ENCODE results near the gene TENT4B. TPM values are rescaled to one million over a fixed set of nuclear protein-coding genes. Genes with fewer than 3 reads are reported as not detected.

TENT4B gene
- total RNA-seq, 1 donor from 2014 or later: 13.2 TPM

DNA sequence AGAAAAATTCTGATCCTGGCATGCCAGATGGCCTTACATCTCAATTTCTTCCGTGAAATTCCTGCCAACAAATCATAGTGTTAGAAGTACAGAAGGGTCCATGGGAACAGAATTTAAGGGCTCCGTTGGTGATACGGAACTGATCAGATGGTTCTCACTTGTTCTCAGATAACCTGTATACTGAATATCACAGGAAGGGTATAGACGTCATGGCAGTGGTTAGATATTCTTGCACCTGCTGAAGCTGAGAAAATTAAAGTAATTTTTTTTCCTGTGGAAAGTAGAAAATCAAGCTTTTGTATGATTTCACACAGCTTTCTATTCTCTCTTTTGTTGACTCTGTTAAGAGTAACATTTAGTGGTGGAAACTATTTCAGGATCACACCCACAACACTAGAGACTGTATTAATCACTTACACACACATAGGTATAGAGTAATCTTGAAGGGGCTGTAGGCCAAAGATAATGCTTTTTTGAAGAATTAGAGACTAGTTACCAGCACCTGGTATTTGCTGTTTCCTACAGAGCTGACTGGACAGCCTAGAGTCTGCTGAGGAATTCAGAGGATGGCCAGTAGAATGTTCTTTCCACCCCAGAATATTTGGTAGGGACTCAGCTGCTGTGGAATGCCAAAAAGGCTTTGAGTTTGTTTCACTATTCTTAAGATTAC lies 7.5 kb downstream of the TENT4B start:
- Mint-ChIP-seq H3K9me3 (no peaks in the 10 kb centered on the region), H3K4me3 (no peak overlapping the region), H3K36me3 (ENCODE audit: low read depth) (peaks cover 9% of the 10 kb centered on the region), H3K27ac (no peak overlapping the region), H3K27me3 (no peaks in the 10 kb centered on the region), H3K4me1 (peaks cover 62% of the 10 kb centered on the region)
- intact Hi-C loops (cut with micrococcal nuclease): no loop called here
- ATAC-seq (ENCODE audit: low read depth) (no peak), DNase-seq (no peak)
- TF ChIP-seq, protein P1, sequence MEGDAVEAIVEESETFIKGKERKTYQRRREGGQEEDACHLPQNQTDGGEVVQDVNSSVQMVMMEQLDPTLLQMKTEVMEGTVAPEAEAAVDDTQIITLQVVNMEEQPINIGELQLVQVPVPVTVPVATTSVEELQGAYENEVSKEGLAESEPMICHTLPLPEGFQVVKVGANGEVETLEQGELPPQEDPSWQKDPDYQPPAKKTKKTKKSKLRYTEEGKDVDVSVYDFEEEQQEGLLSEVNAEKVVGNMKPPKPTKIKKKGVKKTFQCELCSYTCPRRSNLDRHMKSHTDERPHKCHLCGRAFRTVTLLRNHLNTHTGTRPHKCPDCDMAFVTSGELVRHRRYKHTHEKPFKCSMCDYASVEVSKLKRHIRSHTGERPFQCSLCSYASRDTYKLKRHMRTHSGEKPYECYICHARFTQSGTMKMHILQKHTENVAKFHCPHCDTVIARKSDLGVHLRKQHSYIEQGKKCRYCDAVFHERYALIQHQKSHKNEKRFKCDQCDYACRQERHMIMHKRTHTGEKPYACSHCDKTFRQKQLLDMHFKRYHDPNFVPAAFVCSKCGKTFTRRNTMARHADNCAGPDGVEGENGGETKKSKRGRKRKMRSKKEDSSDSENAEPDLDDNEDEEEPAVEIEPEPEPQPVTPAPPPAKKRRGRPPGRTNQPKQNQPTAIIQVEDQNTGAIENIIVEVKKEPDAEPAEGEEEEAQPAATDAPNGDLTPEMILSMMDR (IDR thresholded peaks at IDR 0.05): no peak
- ChIA-PET CTCF (interaction anchor here (0.9 to 1.1 kb wide), 2 partner anchors 11 to 195 kb away, joined by 3 to 4 read pairs; no protein-coding TSS in a partner anchor), POLR2A (interaction anchor here (1.0 kb wide), 1 partner anchor 34 kb away, joined by 4 read pairs; no protein-coding TSS in a partner anchor)

DNA sequence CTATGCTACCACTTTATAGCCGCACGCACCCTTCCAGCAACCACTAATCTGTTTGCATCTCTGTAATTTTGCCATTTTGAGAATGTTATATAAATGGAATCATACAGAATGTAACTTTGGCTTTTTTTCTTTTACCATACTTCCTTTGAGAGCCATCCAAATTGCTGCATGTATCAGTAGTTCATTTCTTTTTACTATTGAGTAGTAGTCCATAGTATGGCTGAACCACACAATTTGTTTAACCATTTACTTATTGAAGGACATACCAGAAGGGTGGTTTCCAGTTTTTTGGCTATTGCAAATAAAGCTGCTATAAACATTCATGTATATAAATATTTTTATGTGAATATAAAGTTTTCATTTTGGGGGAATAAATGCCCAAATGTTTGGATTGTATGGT lies 8.8 kb downstream of the TENT4B start:
- Mint-ChIP-seq H3K4me3 (no peak overlapping the region), H3K27ac (peak overlapping the region; percentile 6), H3K27me3 (no peaks in the 10 kb centered on the region), H3K36me3 (ENCODE audit: low read depth) (peaks cover 9% of the 10 kb centered on the region), H3K9me3 (no peaks in the 10 kb centered on the region), H3K4me1 (peaks cover 56% of the 10 kb centered on the region)
- DNase-seq (no peak), ATAC-seq (ENCODE audit: low read depth) (no peak)
- ChIA-PET CTCF (interaction anchor here (0.6 kb wide), 1 partner anchor 136 kb away, joined by 4 read pairs; no protein-coding TSS in a partner anchor), POLR2A (interaction anchor here (1.0 kb wide), 1 partner anchor 33 kb away, joined by 4 read pairs; no protein-coding TSS in a partner anchor)
- TF ChIP-seq, protein P1 (IDR thresholded peaks at IDR 0.05): no peak
- intact Hi-C loops (cut with micrococcal nuclease): no loop called here

DNA sequence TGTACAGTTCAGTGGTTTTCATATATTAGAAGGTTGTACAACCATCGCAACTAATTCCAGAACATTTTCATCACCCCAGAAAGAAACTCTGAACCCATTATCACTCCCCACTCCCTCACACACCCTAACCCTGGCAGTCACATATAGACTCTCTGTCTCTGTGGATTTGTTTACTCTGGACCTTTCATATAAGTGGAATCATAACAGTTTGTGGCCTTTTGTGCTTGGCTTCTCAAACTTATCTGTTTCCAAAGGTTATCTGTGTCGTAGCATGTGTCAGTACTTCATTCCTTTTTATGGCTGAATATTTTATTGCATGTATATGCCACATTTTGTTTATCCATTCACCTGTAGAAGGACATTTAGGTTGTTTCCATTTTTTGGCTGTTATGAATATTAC lies 12.4 kb downstream of the TENT4B start:
- intact Hi-C loops (cut with micrococcal nuclease): no loop called here
- Mint-ChIP-seq H3K4me3 (no peak overlapping the region), H3K27me3 (no peaks in the 10 kb centered on the region), H3K9me3 (no peaks in the 10 kb centered on the region), H3K36me3 (ENCODE audit: low read depth) (peaks cover 3% of the 10 kb centered on the region), H3K27ac (no peak overlapping the region), H3K4me1 (peaks cover 56% of the 10 kb centered on the region)
- ATAC-seq (ENCODE audit: low read depth): no peak
- TF ChIP-seq, protein P1 (IDR thresholded peaks at IDR 0.05): no peak
- ChIA-PET CTCF (no interaction called here), POLR2A (no interaction called here)
- DNase-seq: no peak

DNA sequence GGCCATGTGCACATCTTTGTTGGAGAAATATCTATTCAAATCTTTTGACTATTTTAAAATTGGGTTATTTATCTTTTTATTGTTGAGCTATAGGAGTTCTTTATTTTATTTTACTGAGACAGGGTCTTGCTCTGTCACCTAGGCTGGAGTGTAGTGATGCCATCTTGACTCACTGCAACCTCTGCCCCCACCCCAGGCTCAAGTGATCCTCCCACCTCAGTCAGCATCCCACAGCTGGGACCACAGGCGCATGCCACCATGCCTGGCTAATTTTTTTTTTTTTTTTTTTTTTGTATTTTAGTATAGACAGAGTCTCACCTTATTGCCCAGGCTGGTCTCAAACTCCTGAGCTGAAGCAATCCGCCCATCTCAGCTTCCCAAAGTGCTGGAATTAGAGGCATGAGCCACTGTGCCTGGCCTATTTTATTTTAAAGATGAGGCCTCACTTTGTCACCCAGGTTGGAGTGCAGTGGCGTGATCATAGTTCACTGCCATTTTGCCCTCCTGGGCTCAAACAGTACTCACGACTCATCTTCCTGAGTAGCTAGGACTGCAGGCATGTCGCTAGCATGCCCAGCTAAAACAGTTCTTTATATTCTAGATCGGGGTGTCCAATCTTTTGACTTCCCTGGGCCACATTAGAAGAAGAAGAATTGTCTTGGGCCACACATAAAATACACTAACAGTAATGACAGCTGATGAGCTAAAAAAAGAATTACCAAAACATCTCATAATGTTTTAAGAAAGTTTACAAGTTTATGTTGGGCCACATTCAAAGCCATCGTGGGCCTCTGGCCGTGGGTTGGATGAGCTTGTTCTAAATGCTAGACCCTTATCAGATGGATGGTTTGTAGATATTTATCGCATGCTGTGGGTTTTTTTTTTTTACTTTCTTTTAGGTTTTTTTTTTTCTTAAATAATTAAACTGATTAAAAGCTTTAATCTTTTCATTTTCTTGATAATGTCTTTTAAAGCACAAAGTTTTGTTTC lies 13.7 kb downstream of the TENT4B start:
- no peak overlapping the region for H3K27ac Mint-ChIP-seq
- peaks cover 47% of the 10 kb centered on the region for H3K4me1 Mint-ChIP-seq
- H3K27me3 Mint-ChIP-seq: no peaks in the 10 kb centered on the region
- DNase-seq (no peak), ATAC-seq (ENCODE audit: low read depth) (no peak)
- H3K4me3 Mint-ChIP-seq: no peak overlapping the region
- CTCF ChIA-PET: interaction anchor here (0.6 kb wide), 1 partner anchor 51 kb away, joined by 5 read pairs; no protein-coding TSS in a partner anchor
- intact Hi-C loops (cut with micrococcal nuclease): no loop called here
- peaks cover 3% of the 10 kb centered on the region for H3K36me3 Mint-ChIP-seq (ENCODE audit: low read depth)
- POLR2A ChIA-PET: interaction anchor here (0.6 to 0.7 kb wide), 3 partner anchors 11 to 75 kb away, joined by 3 to 5 read pairs (median 3); no protein-coding TSS in a partner anchor
- TF ChIP-seq, protein P1 (IDR thresholded peaks at IDR 0.05): no peak
- H3K9me3 Mint-ChIP-seq: no peaks in the 10 kb centered on the region

All from activated B cell treated with CpG ODN at 0.5 μM for 24 hours (primary cell).